GM21381 (cell line): ENCODE measurements around the gene CDKAL1.

Experiments
- ATAC-seq: cut with Tn5 transposase; IDR thresholded peaks from one replicate; pipeline ENCODE4 v1.9.1; 2021; ENCODE audit warnings: mild to moderate bottlenecking, moderate library complexity; ENCODE audit not compliant: unreplicated experiment

Gene CDKAL1

GRCh38 chr6:20670750-20671149, 136.5 kb downstream of the CDKAL1 start:
- no peak for ATAC-seq

- ATAC-seq, result no peak
Measured at GRCh38 chr6:20672038-20672437, 137.8 kb downstream of the CDKAL1 start.

- no peak for ATAC-seq
Measured at GRCh38 chr6:20673458-20673857, 139.2 kb downstream of the CDKAL1 start.

GRCh38 chr6:20674664-20675063, 140.4 kb downstream of the CDKAL1 start:
- ATAC-seq, result no peak

- ATAC-seq, result no peak
Measured at GRCh38 chr6:20678831-20679352, 144.6 kb downstream of the CDKAL1 start.

GRCh38 chr6:20680697-20681165, 146.5 kb downstream of the CDKAL1 start:
- ATAC-seq, result peak; percentile 72

GRCh38 chr6:20681243-20681684, 147.0 kb downstream of the CDKAL1 start:
- ATAC-seq, result peak; percentile 34

- no peak for ATAC-seq
Measured at GRCh38 chr6:20684474-20684873, 150.2 kb downstream of the CDKAL1 start.

GRCh38 chr6:20686142-20686541, 151.9 kb downstream of the CDKAL1 start:
- no peak for ATAC-seq

GRCh38 chr6:20687494-20687893, 153.2 kb downstream of the CDKAL1 start:
- ATAC-seq, result peak; percentile 41

- peak; percentile 87 for ATAC-seq
Measured at GRCh38 chr6:20688710-20689500, 154.6 kb downstream of the CDKAL1 start.

- no peak for ATAC-seq
Measured at GRCh38 chr6:20691185-20691584, 156.9 kb downstream of the CDKAL1 start.

GRCh38 chr6:20692023-20692422, 157.8 kb downstream of the CDKAL1 start:
- no peak for ATAC-seq

- ATAC-seq, result no peak
Measured at GRCh38 chr6:20693466-20694063, 159.3 kb downstream of the CDKAL1 start.

GRCh38 chr6:20696676-20697075, 162.4 kb downstream of the CDKAL1 start:
- ATAC-seq, result no peak

GRCh38 chr6:20698675-20699074, 164.4 kb downstream of the CDKAL1 start:
- ATAC-seq, result no peak

GRCh38 chr6:20699402-20699801, 165.1 kb downstream of the CDKAL1 start:
- ATAC-seq, result no peak

GRCh38 chr6:20700375-20700774, 166.1 kb downstream of the CDKAL1 start:
- no peak for ATAC-seq

GRCh38 chr6:20702366-20702765, 168.1 kb downstream of the CDKAL1 start:
- no peak for ATAC-seq

- ATAC-seq, result no peak
Measured at GRCh38 chr6:20703049-20703448, 168.8 kb downstream of the CDKAL1 start.

GRCh38 chr6:20704325-20705025, 170.2 kb downstream of the CDKAL1 start:
- no peak for ATAC-seq
